ENCODE measurements around the gene PHC3.

The PHC3 gene

GRCh38 chr3:170189398-170190256 is 8.1 kb upstream of the PHC3 start:
- no peak for DNase-seq

GRCh38 chr3:170180079-170180907 is 1.2 kb downstream of the PHC3 start:
- peak; percentile 26 for DNase-seq

- no peak for DNase-seq
Measured at GRCh38 chr3:170179432-170179831, 2.1 kb downstream of the PHC3 start.

GRCh38 chr3:170178651-170179050 is 2.9 kb downstream of the PHC3 start:
- DNase-seq = no peak

- DNase-seq = no peak
Measured at GRCh38 chr3:170171563-170171962, 10.0 kb downstream of the PHC3 start.

GRCh38 chr3:170164717-170165116 is 16.8 kb downstream of the PHC3 start:
- no peak for DNase-seq

GRCh38 chr3:170163956-170164645 is 17.4 kb downstream of the PHC3 start:
- DNase-seq = no peak

- no peak for DNase-seq
Measured at GRCh38 chr3:170162630-170163029, 18.9 kb downstream of the PHC3 start.

GRCh38 chr3:170162052-170162451 is 19.5 kb downstream of the PHC3 start:
- no peak for DNase-seq

- no peak for DNase-seq
Measured at GRCh38 chr3:170159933-170160332, 21.6 kb downstream of the PHC3 start.

GRCh38 chr3:170159459-170159858 is 22.1 kb downstream of the PHC3 start:
- DNase-seq = no peak

- no peak for DNase-seq
Measured at GRCh38 chr3:170155604-170156003, 25.9 kb downstream of the PHC3 start.

- peak; percentile 6 for DNase-seq
Measured at GRCh38 chr3:170154569-170155143, 26.9 kb downstream of the PHC3 start.

GRCh38 chr3:170154084-170154483 is 27.4 kb downstream of the PHC3 start:
- DNase-seq = peak; percentile 53

- no peak for DNase-seq
Measured at GRCh38 chr3:170151536-170151935, 30.0 kb downstream of the PHC3 start.

GRCh38 chr3:170149016-170149415 is 32.5 kb downstream of the PHC3 start:
- DNase-seq = no peak

- DNase-seq = no peak
Measured at GRCh38 chr3:170145278-170145677, 36.3 kb downstream of the PHC3 start.

- no peak for DNase-seq
Measured at GRCh38 chr3:170144437-170144843, 37.1 kb downstream of the PHC3 start.

- DNase-seq = no peak
Measured at GRCh38 chr3:170142373-170142772, 39.2 kb downstream of the PHC3 start.

- DNase-seq = no peak
Measured at GRCh38 chr3:170137986-170138385, 43.5 kb downstream of the PHC3 start.

- DNase-seq = no peak
Measured at GRCh38 chr3:170132335-170132734, 49.2 kb downstream of the PHC3 start.

GRCh38 chr3:170130532-170130931 is 51.0 kb downstream of the PHC3 start:
- no peak for DNase-seq

- DNase-seq = peak; percentile 31
Measured at GRCh38 chr3:170128977-170129431, 52.5 kb downstream of the PHC3 start.
